Measurements from ENCODE around the gene DYNLT4.
"Not testable (repeated sequence)": the region's sequence is repeated elsewhere in the genome, so short reads cannot be mapped to it uniquely, and the experiment has no call there.

DYNLT4 gene

GRCh38 chr1:44826375-44827196 is 19.4 kb upstream of the DYNLT4 start:
- H3K4me3 ChIP-seq (ENCODE audit: low read length): no peak overlapping the region
- no peak overlapping the region for H3K9ac ChIP-seq (ENCODE audit: low read length)
- H3K4me1 ChIP-seq (ENCODE audit: control insufficient read depth, insufficient read depth, low read length): no peaks in the 10 kb centered on the region
- H3K36me3 ChIP-seq (ENCODE audit: control insufficient read depth, insufficient read depth, low read length): no peaks in the 10 kb centered on the region
- H3K27ac ChIP-seq (ENCODE audit: low read depth, low read length): no peak overlapping the region
- H3K27me3 ChIP-seq (ENCODE audit: control insufficient read depth, insufficient read depth, low read length): no peaks in the 10 kb centered on the region

GRCh38 chr1:44824392-44824791 is 17.2 kb upstream of the DYNLT4 start:
- not testable (repeated sequence) for H3K4me3 ChIP-seq (ENCODE audit: low read length); H3K27me3 ChIP-seq (ENCODE audit: control insufficient read depth, insufficient read depth, low read length); H3K4me1 ChIP-seq (ENCODE audit: control insufficient read depth, insufficient read depth, low read length); H3K36me3 ChIP-seq (ENCODE audit: control insufficient read depth, insufficient read depth, low read length); H3K27ac ChIP-seq (ENCODE audit: low read depth, low read length); H3K9ac ChIP-seq (ENCODE audit: low read length)

GRCh38 chr1:44822981-44823451 is 15.9 kb upstream of the DYNLT4 start:
- no peaks in the 10 kb centered on the region for H3K27me3 ChIP-seq (ENCODE audit: control insufficient read depth, insufficient read depth, low read length)
- no peak overlapping the region for H3K9ac ChIP-seq (ENCODE audit: low read length)
- H3K27ac ChIP-seq (ENCODE audit: low read depth, low read length): no peak overlapping the region

GRCh38 chr1:44822131-44822701 is 15.1 kb upstream of the DYNLT4 start:
- no peak overlapping the region for H3K9ac ChIP-seq (ENCODE audit: low read length)
- no peak overlapping the region for H3K27ac ChIP-seq (ENCODE audit: low read depth, low read length)
- no peak overlapping the region for H3K4me3 ChIP-seq (ENCODE audit: low read length)
- peaks cover 5% of the 10 kb centered on the region for H3K4me1 ChIP-seq (ENCODE audit: control insufficient read depth, insufficient read depth, low read length)
- no peaks in the 10 kb centered on the region for H3K36me3 ChIP-seq (ENCODE audit: control insufficient read depth, insufficient read depth, low read length)
- no peaks in the 10 kb centered on the region for H3K27me3 ChIP-seq (ENCODE audit: control insufficient read depth, insufficient read depth, low read length)

More at GRCh38 chr1:44822981-44823451, 15.9 kb upstream of the DYNLT4 start:
- no peaks in the 10 kb centered on the region for H3K36me3 ChIP-seq (ENCODE audit: control insufficient read depth, insufficient read depth, low read length)
- H3K4me1 ChIP-seq (ENCODE audit: control insufficient read depth, insufficient read depth, low read length): peaks cover 5% of the 10 kb centered on the region
- H3K4me3 ChIP-seq (ENCODE audit: low read length): no peak overlapping the region

GRCh38 chr1:44821240-44821715 is 14.1 kb upstream of the DYNLT4 start:
- Histone ChIP-seq H3K4me1 (ENCODE audit: control insufficient read depth, insufficient read depth, low read length) (peaks cover 5% of the 10 kb centered on the region), H3K36me3 (ENCODE audit: control insufficient read depth, insufficient read depth, low read length) (no peaks in the 10 kb centered on the region), H3K27ac (ENCODE audit: low read depth, low read length) (peak overlapping the region; percentile 100), H3K27me3 (ENCODE audit: control insufficient read depth, insufficient read depth, low read length) (no peaks in the 10 kb centered on the region), H3K9ac (ENCODE audit: low read length) (no peak overlapping the region), H3K4me3 (ENCODE audit: low read length) (no peak overlapping the region)

- H3K27me3 ChIP-seq (ENCODE audit: control insufficient read depth, insufficient read depth, low read length): no peaks in the 10 kb centered on the region
- peak overlapping the region; percentile 100 for H3K9ac ChIP-seq (ENCODE audit: low read length)
- H3K4me3 ChIP-seq (ENCODE audit: low read length): peak overlapping the region; percentile 79
- H3K4me1 ChIP-seq (ENCODE audit: control insufficient read depth, insufficient read depth, low read length): peaks cover 5% of the 10 kb centered on the region
- H3K36me3 ChIP-seq (ENCODE audit: control insufficient read depth, insufficient read depth, low read length): no peaks in the 10 kb centered on the region
- peak overlapping the region; percentile 100 for H3K27ac ChIP-seq (ENCODE audit: low read depth, low read length)
Measured at GRCh38 chr1:44820328-44821239, 13.4 kb upstream of the DYNLT4 start.

- Histone ChIP-seq H3K27ac (ENCODE audit: low read depth, low read length) (peak overlapping the region; percentile 100), H3K9ac (ENCODE audit: low read length) (peak overlapping the region; percentile 100), H3K4me3 (ENCODE audit: low read length) (peak overlapping the region; percentile 79), H3K36me3 (ENCODE audit: control insufficient read depth, insufficient read depth, low read length) (no peaks in the 10 kb centered on the region), H3K27me3 (ENCODE audit: control insufficient read depth, insufficient read depth, low read length) (no peaks in the 10 kb centered on the region), H3K4me1 (ENCODE audit: control insufficient read depth, insufficient read depth, low read length) (peaks cover 5% of the 10 kb centered on the region)
Measured at GRCh38 chr1:44819608-44820327, 12.6 kb upstream of the DYNLT4 start.

GRCh38 chr1:44819196-44819607 is 12.1 kb upstream of the DYNLT4 start:
- Histone ChIP-seq H3K36me3 (ENCODE audit: control insufficient read depth, insufficient read depth, low read length) (no peaks in the 10 kb centered on the region), H3K4me3 (ENCODE audit: low read length) (peak overlapping the region; percentile 79), H3K9ac (ENCODE audit: low read length) (peak overlapping the region; percentile 7), H3K4me1 (ENCODE audit: control insufficient read depth, insufficient read depth, low read length) (peaks cover 5% of the 10 kb centered on the region), H3K27ac (ENCODE audit: low read depth, low read length) (peak overlapping the region; percentile 100), H3K27me3 (ENCODE audit: control insufficient read depth, insufficient read depth, low read length) (no peaks in the 10 kb centered on the region)

- Histone ChIP-seq H3K4me3 (ENCODE audit: low read length) (no peak overlapping the region), H3K36me3 (ENCODE audit: control insufficient read depth, insufficient read depth, low read length) (no peaks in the 10 kb centered on the region), H3K27me3 (ENCODE audit: control insufficient read depth, insufficient read depth, low read length) (no peaks in the 10 kb centered on the region), H3K9ac (ENCODE audit: low read length) (no peak overlapping the region), H3K4me1 (ENCODE audit: control insufficient read depth, insufficient read depth, low read length) (peaks cover 5% of the 10 kb centered on the region), H3K27ac (ENCODE audit: low read depth, low read length) (no peak overlapping the region)
Measured at GRCh38 chr1:44817771-44818495, 10.8 kb upstream of the DYNLT4 start.

GRCh38 chr1:44817307-44817706 is 10.2 kb upstream of the DYNLT4 start:
- H3K27me3 ChIP-seq (ENCODE audit: control insufficient read depth, insufficient read depth, low read length): no peaks in the 10 kb centered on the region
- no peak overlapping the region for H3K9ac ChIP-seq (ENCODE audit: low read length)
- H3K27ac ChIP-seq (ENCODE audit: low read depth, low read length): no peak overlapping the region
- no peaks in the 10 kb centered on the region for H3K36me3 ChIP-seq (ENCODE audit: control insufficient read depth, insufficient read depth, low read length)
- peaks cover 5% of the 10 kb centered on the region for H3K4me1 ChIP-seq (ENCODE audit: control insufficient read depth, insufficient read depth, low read length)
- no peak overlapping the region for H3K4me3 ChIP-seq (ENCODE audit: low read length)

GRCh38 chr1:44815926-44816325 is 8.8 kb upstream of the DYNLT4 start:
- not testable (repeated sequence) for H3K4me3 ChIP-seq (ENCODE audit: low read length); H3K4me1 ChIP-seq (ENCODE audit: control insufficient read depth, insufficient read depth, low read length); H3K27me3 ChIP-seq (ENCODE audit: control insufficient read depth, insufficient read depth, low read length); H3K9ac ChIP-seq (ENCODE audit: low read length); H3K36me3 ChIP-seq (ENCODE audit: control insufficient read depth, insufficient read depth, low read length); H3K27ac ChIP-seq (ENCODE audit: low read depth, low read length)
